ENCODE data around the gene UBTD2. TPM values are rescaled to one million over a fixed set of nuclear protein-coding genes. Genes with fewer than 3 reads are reported as not detected.
"Not testable (repeated sequence)": the region's sequence is repeated elsewhere in the genome, so short reads cannot be mapped to it uniquely, and the experiment has no call there.

Gene UBTD2
- total and polyA plus RNA-seq, 10 donors = 4.9 to 13.9 (median 8.4) TPM

DNA sequence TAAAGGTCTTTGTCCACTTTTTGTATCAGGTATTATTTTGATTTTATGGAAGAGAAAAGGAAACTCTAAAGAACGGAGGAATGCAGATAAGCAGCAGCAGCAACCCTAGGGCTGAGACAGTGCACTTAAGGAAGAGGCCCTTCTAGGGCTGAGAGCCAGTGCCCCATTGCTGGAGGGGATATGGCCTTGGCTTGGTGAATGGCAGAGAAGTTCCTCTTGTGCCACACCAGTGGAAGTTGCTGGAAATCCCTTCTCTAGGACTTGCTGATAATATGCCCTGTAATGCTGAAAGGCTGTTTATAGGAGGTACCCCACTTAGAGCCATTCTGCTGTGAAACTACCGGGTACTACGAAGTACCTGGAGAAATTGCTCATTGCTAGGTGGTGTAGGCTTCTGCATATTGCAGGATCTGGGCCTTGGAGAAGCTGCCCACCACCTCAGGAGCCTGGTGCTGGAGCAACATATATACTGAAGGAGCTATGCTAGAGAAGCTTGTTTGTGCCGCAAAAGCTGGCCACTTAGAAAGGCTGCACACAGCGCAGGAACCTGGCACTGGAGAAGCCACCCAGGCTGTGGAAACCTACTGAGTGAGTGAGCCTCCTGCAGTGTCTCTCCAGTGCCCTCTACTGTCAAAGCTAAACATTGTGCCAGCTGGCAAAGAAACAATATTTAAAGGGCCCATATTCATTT, 9.6 kb upstream of the UBTD2 start:
- Histone ChIP-seq H3K4me1 (peaks cover 0 to 10% (median 3%) of the 10 kb centered on the region in 6 donors), H3K27me3 (replicated peaks in 1 of 7) (no peaks in the 10 kb centered on the region), H3K4me3 (no peak overlapping the region), H3K27ac (no peak overlapping the region), H3K9me3 (no peaks in the 10 kb centered on the region), H3K36me3 (no peaks in the 10 kb centered on the region)
- DNase-seq = no peak
- TF ChIP-seq POLR2A (IDR thresholded peaks at IDR 0.05) (no peak), POLR2AphosphoS5 (IDR thresholded peaks at IDR 0.05) (peak in 1 of 3 donors; percentile 37)
- TF ChIP-seq, protein P1, sequence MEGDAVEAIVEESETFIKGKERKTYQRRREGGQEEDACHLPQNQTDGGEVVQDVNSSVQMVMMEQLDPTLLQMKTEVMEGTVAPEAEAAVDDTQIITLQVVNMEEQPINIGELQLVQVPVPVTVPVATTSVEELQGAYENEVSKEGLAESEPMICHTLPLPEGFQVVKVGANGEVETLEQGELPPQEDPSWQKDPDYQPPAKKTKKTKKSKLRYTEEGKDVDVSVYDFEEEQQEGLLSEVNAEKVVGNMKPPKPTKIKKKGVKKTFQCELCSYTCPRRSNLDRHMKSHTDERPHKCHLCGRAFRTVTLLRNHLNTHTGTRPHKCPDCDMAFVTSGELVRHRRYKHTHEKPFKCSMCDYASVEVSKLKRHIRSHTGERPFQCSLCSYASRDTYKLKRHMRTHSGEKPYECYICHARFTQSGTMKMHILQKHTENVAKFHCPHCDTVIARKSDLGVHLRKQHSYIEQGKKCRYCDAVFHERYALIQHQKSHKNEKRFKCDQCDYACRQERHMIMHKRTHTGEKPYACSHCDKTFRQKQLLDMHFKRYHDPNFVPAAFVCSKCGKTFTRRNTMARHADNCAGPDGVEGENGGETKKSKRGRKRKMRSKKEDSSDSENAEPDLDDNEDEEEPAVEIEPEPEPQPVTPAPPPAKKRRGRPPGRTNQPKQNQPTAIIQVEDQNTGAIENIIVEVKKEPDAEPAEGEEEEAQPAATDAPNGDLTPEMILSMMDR (IDR thresholded peaks at IDR 0.05 in 8 of 11, conservative IDR thresholded peaks at IDR 0.05 in 3 of 11) = peak; percentile 55 to 81 (median 75)
- intact Hi-C loops (cut with DNase I; ENCODE audit: low total_unique reads) = loop anchor here (10.0 kb wide), 1 partner anchor 188 kb away; no protein-coding TSS in a partner anchor
- 24 to 45% (median 30%) methylated on average over 5 of the region's 5 CpGs for WGBS, 5 donors

DNA sequence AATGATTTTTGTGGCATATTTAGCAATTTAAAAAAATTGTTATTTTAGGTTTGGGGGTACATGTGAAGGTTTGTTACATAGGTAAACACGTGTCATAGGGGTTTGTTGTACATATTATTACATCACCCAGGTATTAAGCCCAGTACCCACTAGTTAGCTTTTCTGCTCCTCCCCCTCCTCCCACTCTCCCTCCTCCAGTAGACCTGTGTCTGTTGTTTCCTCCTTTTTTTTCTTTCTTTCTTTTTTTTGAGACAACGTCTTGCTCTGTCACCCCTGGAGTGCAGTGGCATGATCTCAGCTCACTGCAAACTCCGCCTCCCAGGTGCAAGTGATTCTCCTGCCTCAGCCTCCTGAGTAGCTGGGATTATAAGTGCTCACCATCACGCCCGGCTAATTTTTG, 8.3 kb upstream of the UBTD2 start:
- not testable (repeated sequence) for H3K4me3 ChIP-seq; H3K27ac ChIP-seq; H3K36me3 ChIP-seq; DNase-seq; H3K9me3 ChIP-seq; H3K27me3 ChIP-seq (replicated peaks in 1 of 7); H3K4me1 ChIP-seq
- intact Hi-C loops (cut with DNase I; ENCODE audit: low total_unique reads) = loop anchor here (10.0 kb wide), 1 partner anchor 187 kb away; no protein-coding TSS in a partner anchor
- WGBS, 5 donors = 68 to 81% (median 70%) methylated on average over 5 of the region's 5 CpGs

DNA sequence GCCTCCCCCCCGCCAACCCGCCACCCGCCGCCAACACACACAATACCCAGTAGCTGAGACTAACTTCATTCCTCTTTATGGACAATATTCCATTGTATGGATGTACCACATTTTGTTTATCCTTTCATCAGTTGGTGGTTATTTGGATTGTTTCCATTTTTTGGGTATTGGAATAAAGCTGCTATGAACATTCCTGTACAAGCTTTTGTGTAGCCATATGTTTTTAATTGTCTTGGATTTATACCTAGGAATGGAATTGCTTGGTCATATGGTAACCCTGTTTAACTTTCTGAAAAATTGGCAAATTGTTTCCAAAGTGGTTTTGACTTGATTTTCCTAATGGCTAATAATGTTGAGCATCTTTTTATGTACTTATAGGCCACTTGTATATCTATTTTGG, 4.9 kb upstream of the UBTD2 start:
- Histone ChIP-seq H3K4me1 (peaks cover 0 to 18% (median 10%) of the 10 kb centered on the region in 6 donors), H3K27ac (no peak overlapping the region), H3K9me3 (no peaks in the 10 kb centered on the region), H3K36me3 (no peaks in the 10 kb centered on the region), H3K27me3 (replicated peaks in 1 of 7) (no peaks in the 10 kb centered on the region), H3K4me3 (no peak overlapping the region)
- no peak for DNase-seq
- intact Hi-C loops (cut with DNase I; ENCODE audit: low total_unique reads) = loop anchor here (10.0 kb wide), 1 partner anchor 94 kb away; the partner anchor contains the start of gene EFCAB9
- TF ChIP-seq, protein P1 (IDR thresholded peaks at IDR 0.05 in 8 of 11, conservative IDR thresholded peaks at IDR 0.05 in 3 of 11) = no peak
- TF ChIP-seq POLR2A (IDR thresholded peaks at IDR 0.05) = no peak
- no peak for TF ChIP-seq POLR2AphosphoS5 (IDR thresholded peaks at IDR 0.05)
- 93 to 97% (median 93%) methylated on average over 4 of the region's 4 CpGs for WGBS, 5 donors

DNA sequence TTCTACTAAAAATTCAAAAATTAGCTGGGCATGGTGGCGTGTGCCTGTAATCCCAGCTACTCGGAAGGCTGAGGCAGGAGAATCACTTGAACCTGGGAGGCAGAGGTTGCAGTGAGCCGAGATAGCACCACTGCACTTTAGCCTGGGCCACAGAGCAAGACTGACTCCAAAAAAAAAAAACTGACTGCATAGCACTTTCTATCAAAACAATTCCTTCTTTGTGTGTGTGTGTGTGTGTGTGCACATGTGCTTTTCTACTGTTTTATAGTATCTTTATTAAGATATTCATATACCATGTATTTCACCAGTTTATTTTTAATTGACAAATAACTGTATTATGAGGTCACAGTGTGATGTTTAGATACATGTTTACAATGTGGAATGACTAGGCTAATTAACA, 3.6 kb upstream of the UBTD2 start:
- intact Hi-C loops (cut with DNase I; ENCODE audit: low total_unique reads) = loop anchor here (10.0 kb wide), 1 partner anchor 92 kb away; the partner anchor contains the start of gene EFCAB9
- not testable (repeated sequence) for H3K27ac ChIP-seq; H3K36me3 ChIP-seq; H3K9me3 ChIP-seq; DNase-seq; H3K27me3 ChIP-seq (replicated peaks in 1 of 7); H3K4me3 ChIP-seq
- H3K4me1 ChIP-seq = peaks cover 7 to 22% (median 16%) of the 10 kb centered on the region in 6 donors
- WGBS, 5 donors = 87 to 98% (median 90%) methylated on average over 3 of the region's 3 CpGs
